Smooth muscle cell (in vitro differentiated cells): Measurements from ENCODE around the gene FBXO41. TPM values are rescaled to one million over a fixed set of nuclear protein-coding genes. Genes with fewer than 3 reads are reported as not detected.

ENCODE experiments used
- DNase-seq: peaks from one replicate; lab custom pipeline; 2025; ENCODE audit not compliant: unreplicated experiment; lab: John Stamatoyannopoulos, UW
- H2AFZ ChIP-seq: fragments of 200-600 bp; sonication (generic); 2 replicates; pipeline ENCODE4 v1.6.0; 2016; ENCODE audit warnings: antibody characterized with exemption, low read depth, mild to moderate bottlenecking
- H3F3A ChIP-seq: fragments of 200-600 bp; sonication (generic); 2 replicates; pipeline ENCODE4 v1.6.0; 2017; ENCODE audit warnings: antibody characterized with exemption, low read depth
- H3K27ac ChIP-seq: fragments of 200-600 bp; sonication (generic); 2 replicates; pipeline ENCODE4 v1.5.1; 2016; ENCODE audit warnings: low read depth, mild to moderate bottlenecking
- H3K27me3 ChIP-seq: fragments of 200-600 bp; sonication (generic); 2 replicates; pipeline ENCODE4 v1.6.1; 2016; ENCODE audit warnings: low read depth, mild to moderate bottlenecking
- H3K36me3 ChIP-seq: fragments of 200-600 bp; sonication (generic); 2 replicates; pipeline ENCODE4 v1.5.1; 2016; ENCODE audit warnings: low read depth
- H3K4me1 ChIP-seq: fragments of 200-600 bp; sonication (generic); 2 replicates; pipeline ENCODE4 v1.5.1; 2016; ENCODE audit warnings: low read depth
- H3K4me2 ChIP-seq: fragments of 200-600 bp; sonication (generic); 2 replicates; pipeline ENCODE4 v1.6.0; 2016; ENCODE audit warnings: mild to moderate bottlenecking
- H3K4me3 ChIP-seq: fragments of 200-600 bp; sonication (generic); 2 replicates; pipeline ENCODE4 v1.5.1; 2016; ENCODE audit warnings: mild to moderate bottlenecking
- H3K79me2 ChIP-seq: fragments of 200-600 bp; sonication (generic); 2 replicates; pipeline ENCODE4 v1.6.0; 2016; ENCODE audit warnings: low read depth, mild to moderate bottlenecking
- H3K9ac ChIP-seq: fragments of 200-600 bp; sonication (generic); 2 replicates; pipeline ENCODE4 v1.6.0; 2016; ENCODE audit warnings: low read depth
- H3K9me3 ChIP-seq: fragments of 200-600 bp; sonication (generic); replicated peaks from 2 replicates; pipeline ENCODE4 v1.5.1; 2016; ENCODE audit warnings: low read depth
- H4K20me1 ChIP-seq: fragments of 200-600 bp; sonication (generic); 2 replicates; pipeline ENCODE4 v1.6.0; 2016; ENCODE audit warnings: low read depth
- CTCF ChIP-seq: fragments of 200-600 bp; sonication (generic); IDR thresholded peaks from 2 replicates; pipeline ENCODE4 v1.5.1; 2017; ENCODE audit warnings: borderline replicate concordance, mild to moderate bottlenecking, antibody characterized with exemption; ENCODE audit not compliant: insufficient read depth, poor library complexity, severe bottlenecking
- WGBS: methylation state at CpG from one replicate; pipeline ENCODE4 v1.1.7; 2016; ENCODE audit warnings: low lambda C conversion rate; 5-methylcytosine and 5-hydroxymethylcytosine counted together
- polyA plus RNA-seq: library from polyadenylated mRNA; unstranded; fragments of >200 nt; fragmentation: Nextera tagmentation; extraction: Ambion mirVana; gene quantifications from 2 replicates; pipeline ENCODE4 v1.2.1, GENCODE V29; 2016
- total RNA-seq: library from RNA; depleted of rRNA; stranded (reverse); fragments of >200 nt; gene quantifications from 2 replicates; pipeline ENCODE4 v1.2.3, GENCODE V29; 2014

FBXO41 gene
- total and polyA plus RNA-seq, 2 experiments from 2014 or later = 1.00 to 1.2 TPM

GRCh38 chr2:73281244-73281643 is 3.0 kb downstream of the FBXO41 start:
- Histone ChIP-seq H3K4me3 (no peak overlapping the region), H3K9me3 (no peaks in the 10 kb centered on the region), H3K4me1 (no peaks in the 10 kb centered on the region), H3K36me3 (no peaks in the 10 kb centered on the region), H3K9ac (no peak overlapping the region), H2AFZ (no peak overlapping the region), H3F3A (no peaks in the 10 kb centered on the region), H3K79me2 (no peaks in the 10 kb centered on the region), H3K27ac (no peak overlapping the region), H4K20me1 (peaks cover 5% of the 10 kb centered on the region), H3K27me3 (peaks cover 18% of the 10 kb centered on the region), H3K4me2 (no peak overlapping the region)
- no peak for DNase-seq
- no peak for TF ChIP-seq CTCF

DNA sequence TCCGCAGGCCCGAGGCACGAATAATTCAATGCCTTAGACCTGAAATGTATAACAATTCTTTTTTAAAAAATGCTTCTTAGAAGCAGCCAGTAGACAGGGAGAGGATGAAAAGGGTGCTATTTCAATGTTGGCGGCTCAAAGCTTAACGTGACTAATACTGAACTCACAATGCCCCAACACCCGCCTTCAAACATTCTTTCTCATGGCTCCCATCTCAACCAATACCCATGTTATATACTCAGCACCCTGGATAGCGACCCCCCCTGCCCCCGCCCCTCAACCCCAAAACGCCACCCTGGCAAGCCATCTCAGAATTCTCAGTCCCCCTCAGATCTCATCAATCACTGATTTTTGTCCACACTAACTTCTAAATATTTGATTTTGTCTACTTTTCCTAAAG is 4.4 kb downstream of the FBXO41 start:
- Histone ChIP-seq H3K79me2 (no peaks in the 10 kb centered on the region), H3K4me3 (no peak overlapping the region), H3F3A (no peaks in the 10 kb centered on the region), H3K27me3 (peaks cover 4% of the 10 kb centered on the region), H3K9me3 (no peaks in the 10 kb centered on the region), H3K36me3 (no peaks in the 10 kb centered on the region), H3K4me1 (no peaks in the 10 kb centered on the region), H3K27ac (no peak overlapping the region), H3K4me2 (no peak overlapping the region), H4K20me1 (peaks cover 5% of the 10 kb centered on the region), H3K9ac (no peak overlapping the region), H2AFZ (no peak overlapping the region)
- no peak for DNase-seq
- WGBS = 69% methylated on average over 9 of the region's 9 CpGs
- TF ChIP-seq CTCF = no peak

- H3K4me1 ChIP-seq = peaks cover 21% of the 10 kb centered on the region
- H3K27ac ChIP-seq = no peak overlapping the region
- WGBS = 91% methylated on average over 1 of the region's 1 CpG
- H3K4me2 ChIP-seq = no peak overlapping the region
- H3F3A ChIP-seq = no peaks in the 10 kb centered on the region
- H3K36me3 ChIP-seq = no peaks in the 10 kb centered on the region
- no peaks in the 10 kb centered on the region for H3K9me3 ChIP-seq
- H4K20me1 ChIP-seq = peaks cover 12% of the 10 kb centered on the region
- no peak for TF ChIP-seq CTCF
- DNase-seq = no peak
- no peak overlapping the region for H3K9ac ChIP-seq
- no peak overlapping the region for H2AFZ ChIP-seq
- H3K4me3 ChIP-seq = no peak overlapping the region
- H3K79me2 ChIP-seq = no peaks in the 10 kb centered on the region
- H3K27me3 ChIP-seq = peaks cover 49% of the 10 kb centered on the region
These were observed 12.0 kb downstream of the FBXO41 start for GRCh38 chr2:73272270-73272669.

- Histone ChIP-seq H3F3A (no peaks in the 10 kb centered on the region), H4K20me1 (peaks cover 16% of the 10 kb centered on the region), H3K9ac (no peak overlapping the region), H3K4me1 (peaks cover 21% of the 10 kb centered on the region), H3K27me3 (peaks cover 49% of the 10 kb centered on the region), H2AFZ (no peak overlapping the region), H3K9me3 (no peaks in the 10 kb centered on the region), H3K4me2 (peak overlapping the region; percentile 81), H3K27ac (no peak overlapping the region), H3K4me3 (no peak overlapping the region), H3K79me2 (no peaks in the 10 kb centered on the region), H3K36me3 (no peaks in the 10 kb centered on the region)
- TF ChIP-seq CTCF = no peak
- 25% methylated on average over 19 of the region's 22 CpGs for WGBS
- no peak for DNase-seq
These were observed 14.4 kb downstream of the FBXO41 start for GRCh38 chr2:73269686-73270465.
